ENCODE measurements around the gene DPP7. TPM values are rescaled to one million over a fixed set of nuclear protein-coding genes. Genes with fewer than 3 reads are reported as not detected.

Gene DPP7
- total RNA-seq, 1 donor from 2014 or later: 259 TPM

DNA sequence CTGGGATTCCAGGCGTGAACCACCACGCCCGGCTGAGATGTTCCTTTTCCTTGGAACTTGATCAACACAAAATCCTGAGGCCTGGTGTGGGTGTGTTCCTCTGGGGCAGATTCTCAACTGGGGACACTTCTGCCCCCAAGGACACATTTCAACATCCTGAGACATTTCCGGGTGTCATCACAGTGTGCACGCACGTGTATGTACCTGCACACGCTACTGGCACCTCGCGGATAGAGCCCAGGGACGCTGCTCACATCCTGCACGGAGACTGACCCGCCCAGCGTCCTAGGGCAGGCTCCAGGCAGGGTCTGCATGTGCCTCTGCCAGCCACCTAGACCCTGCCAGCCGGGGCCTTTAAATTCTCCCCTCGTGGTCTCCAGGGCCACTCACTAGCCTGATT is 52.1 kb downstream of the DPP7 start:
- Mint-ChIP-seq H3K9me3 (no peaks in the 10 kb centered on the region), H3K36me3 (ENCODE audit: low read depth) (no peaks in the 10 kb centered on the region), H3K27ac (no peak overlapping the region), H3K4me1 (peaks cover 3% of the 10 kb centered on the region), H3K4me3 (no peak overlapping the region), H3K27me3 (peaks cover 2% of the 10 kb centered on the region)
- CTCF ChIA-PET: no interaction called here
- intact Hi-C loops (cut with micrococcal nuclease): no loop called here
- POLR2A ChIA-PET: no interaction called here
- TF ChIP-seq, protein P1, sequence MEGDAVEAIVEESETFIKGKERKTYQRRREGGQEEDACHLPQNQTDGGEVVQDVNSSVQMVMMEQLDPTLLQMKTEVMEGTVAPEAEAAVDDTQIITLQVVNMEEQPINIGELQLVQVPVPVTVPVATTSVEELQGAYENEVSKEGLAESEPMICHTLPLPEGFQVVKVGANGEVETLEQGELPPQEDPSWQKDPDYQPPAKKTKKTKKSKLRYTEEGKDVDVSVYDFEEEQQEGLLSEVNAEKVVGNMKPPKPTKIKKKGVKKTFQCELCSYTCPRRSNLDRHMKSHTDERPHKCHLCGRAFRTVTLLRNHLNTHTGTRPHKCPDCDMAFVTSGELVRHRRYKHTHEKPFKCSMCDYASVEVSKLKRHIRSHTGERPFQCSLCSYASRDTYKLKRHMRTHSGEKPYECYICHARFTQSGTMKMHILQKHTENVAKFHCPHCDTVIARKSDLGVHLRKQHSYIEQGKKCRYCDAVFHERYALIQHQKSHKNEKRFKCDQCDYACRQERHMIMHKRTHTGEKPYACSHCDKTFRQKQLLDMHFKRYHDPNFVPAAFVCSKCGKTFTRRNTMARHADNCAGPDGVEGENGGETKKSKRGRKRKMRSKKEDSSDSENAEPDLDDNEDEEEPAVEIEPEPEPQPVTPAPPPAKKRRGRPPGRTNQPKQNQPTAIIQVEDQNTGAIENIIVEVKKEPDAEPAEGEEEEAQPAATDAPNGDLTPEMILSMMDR (IDR thresholded peaks at IDR 0.05): no peak
- ATAC-seq (ENCODE audit: low read depth) (no peak), DNase-seq (no peak)

Other genes with a start within 250 kb of the DPP7 start
- 282 and 298 TPM in 2 replicates for gene EDF1, start 248.4 kb downstream of the DPP7 start, total RNA-seq
- 49.7 and 58.2 TPM in 2 replicates for gene TRAF2, start 228.2 kb downstream of the DPP7 start, total RNA-seq
- 81.5 and 82.1 TPM in 2 replicates for gene FBXW5, start 170.0 kb downstream of the DPP7 start, total RNA-seq
- gene C8G, start 169.5 kb downstream of the DPP7 start, total RNA-seq: 0.69 and 3.4 TPM in 2 replicates
- 2.4 TPM in 2 replicates for gene LCN12, start 162.5 kb downstream of the DPP7 start, total RNA-seq
- not detected in 2 replicates for gene PTGDS, start 137.2 kb downstream of the DPP7 start, total RNA-seq
- not detected in 2 replicates for gene LCNL1, start 131.7 kb downstream of the DPP7 start, total RNA-seq
- gene PAXX, start 122.3 kb downstream of the DPP7 start, total RNA-seq: 43.4 and 47.8 TPM in 2 replicates
- gene CLIC3, start 118.2 kb downstream of the DPP7 start, total RNA-seq: not detected in 2 replicates
- 4.5 and 7.5 TPM in 2 replicates for gene ABCA2, start 86.5 kb downstream of the DPP7 start, total RNA-seq
- gene FUT7, start 82.6 kb downstream of the DPP7 start, total RNA-seq: 3.9 and 5.0 TPM in 2 replicates
- gene NPDC1, start 68.6 kb downstream of the DPP7 start, total RNA-seq: 0.18 TPM in 1 of 2 replicates, not detected in the other
- gene ENTPD2, start 60.7 kb downstream of the DPP7 start, total RNA-seq: not detected in 2 replicates
- gene SAPCD2, start 44.2 kb downstream of the DPP7 start, total RNA-seq: 0.80 and 0.81 TPM in 2 replicates
- gene UAP1L1, start 37.2 kb downstream of the DPP7 start, total RNA-seq: 13.4 and 17.2 TPM in 2 replicates
- 33.6 and 37.7 TPM in 2 replicates for gene MAN1B1, start 27.7 kb downstream of the DPP7 start, total RNA-seq
- gene GRIN1, start 24.4 kb upstream of the DPP7 start, total RNA-seq: 0.22 TPM in 1 of 2 replicates, not detected in the other
- gene LRRC26, start 55.3 kb upstream of the DPP7 start, total RNA-seq: 0.31 TPM in 1 of 2 replicates, not detected in the other
- gene TMEM210, start 57.3 kb upstream of the DPP7 start, total RNA-seq: not detected in 2 replicates
- 75.7 and 93.9 TPM in 2 replicates for gene ANAPC2, start 73.8 kb upstream of the DPP7 start, total RNA-seq
- 71.9 and 76.8 TPM in 2 replicates for gene SSNA1, start 73.9 kb upstream of the DPP7 start, total RNA-seq
- gene TPRN, start 86.0 kb upstream of the DPP7 start, total RNA-seq: 9.3 and 11.4 TPM in 2 replicates
- gene TMEM203, start 90.9 kb upstream of the DPP7 start, total RNA-seq: 32.7 and 34.1 TPM in 2 replicates
- 27.5 and 38.7 TPM in 2 replicates for gene NDOR1, start 91.0 kb upstream of the DPP7 start, total RNA-seq
- gene RNF208, start 107.5 kb upstream of the DPP7 start, total RNA-seq: 1.1 and 1.9 TPM in 2 replicates
- gene CYSRT1, start 110.4 kb upstream of the DPP7 start, total RNA-seq: 0.39 and 0.53 TPM in 2 replicates
- gene RNF224, start 112.8 kb upstream of the DPP7 start, total RNA-seq: not detected in 2 replicates
- not detected in 2 replicates for gene SLC34A3, start 116.2 kb upstream of the DPP7 start, total RNA-seq
- 182 and 197 TPM in 2 replicates for gene TUBB4B, start 126.6 kb upstream of the DPP7 start, total RNA-seq
- 0.37 TPM in 1 of 2 replicates, not detected in the other for gene STPG3, start 136.6 kb upstream of the DPP7 start, total RNA-seq
- 56.1 and 58.2 TPM in 2 replicates for gene NELFB, start 140.6 kb upstream of the DPP7 start, total RNA-seq
- gene TOR4A, start 163.0 kb upstream of the DPP7 start, total RNA-seq: 7.9 and 9.1 TPM in 2 replicates
- gene NRARP, start 187.5 kb upstream of the DPP7 start, total RNA-seq: 1.9 and 3.0 TPM in 2 replicates